Right kidney (tissue), 9 donors: ENCODE results near the gene ARF1.

Experiments used
- DNase-seq: peaks from one replicate; pipeline ENCODE4 v3.0.0-alpha.2; 2016
- long read RNA-seq, 8 donors: transcript quantifications; one replicate each; lab custom pipeline, GENCODE V29; 2026

The ARF1 gene
- long read RNA-seq, donor 1, transcript ARF1-213 (5 exons, 1,972 nt): minor isoform, 6 of 216 reads
- long read RNA-seq, donor 1, transcript ARF1-201 (5 exons, 1,888 nt): major isoform, 191 of 216 reads
- long read RNA-seq, donor 1, partial matches to known transcripts: 19 of 216 reads
- long read RNA-seq, donor 1, other reads (novel, unspliced or antisense): 0 of 216 reads
- long read RNA-seq, donor 2, transcript ARF1-201 (5 exons, 1,888 nt): major isoform, 127 of 142 reads
- long read RNA-seq, donor 2, partial matches to known transcripts: 10 of 142 reads
- long read RNA-seq, donor 2, other reads (novel, unspliced or antisense): 0 of 142 reads
- long read RNA-seq, donor 3, transcript ARF1-201 (5 exons, 1,888 nt): major isoform, 87 of 99 reads
- long read RNA-seq, donor 3, partial matches to known transcripts: 8 of 99 reads
- long read RNA-seq, donor 3, other reads (novel, unspliced or antisense): 0 of 99 reads
- long read RNA-seq, donor 4, transcript ARF1-201 (5 exons, 1,888 nt): major isoform, 148 of 272 reads
- long read RNA-seq, donor 4, partial matches to known transcripts: 120 of 272 reads
- long read RNA-seq, donor 4, other reads (novel, unspliced or antisense): 0 of 272 reads
- long read RNA-seq, donor 5, transcript ARF1-213 (5 exons, 1,972 nt): minor isoform, 6 of 248 reads
- long read RNA-seq, donor 5, transcript ARF1-201 (5 exons, 1,888 nt): major isoform, 159 of 248 reads
- long read RNA-seq, donor 5, partial matches to known transcripts: 78 of 248 reads
- long read RNA-seq, donor 5, other reads (novel, unspliced or antisense): 5 of 248 reads
- long read RNA-seq, donor 6, transcript ARF1-213 (5 exons, 1,972 nt): minor isoform, 5 of 175 reads
- long read RNA-seq, donor 6, transcript ARF1-201 (5 exons, 1,888 nt): major isoform, 138 of 175 reads
- long read RNA-seq, donor 6, partial matches to known transcripts: 32 of 175 reads
- long read RNA-seq, donor 6, other reads (novel, unspliced or antisense): 0 of 175 reads
- long read RNA-seq, donor 7, transcript ARF1-213 (5 exons, 1,972 nt): minor isoform, 5 of 318 reads
- long read RNA-seq, donor 7, transcript ARF1-201 (5 exons, 1,888 nt): major isoform, 234 of 318 reads
- long read RNA-seq, donor 7, partial matches to known transcripts: 75 of 318 reads
- long read RNA-seq, donor 7, other reads (novel, unspliced or antisense): 0 of 318 reads
- long read RNA-seq, donor 8, transcript ARF1-201 (5 exons, 1,888 nt): major isoform, 155 of 183 reads
- long read RNA-seq, donor 8, partial matches to known transcripts: 19 of 183 reads
- long read RNA-seq, donor 8, other reads (novel, unspliced or antisense): 8 of 183 reads

GRCh38 chr1:228082214-228082917 is at the start of gene ARF1:
Gene ARF1 (plus strand): TSS chr1:228082708. CDS start chr1:228097115, 14,407 bp downstream.
- DNase-seq: peak; percentile 95

GRCh38 chr1:228033376-228033775 is 49.1 kb upstream of the ARF1 start:
- DNase-seq: no peak

GRCh38 chr1:228034954-228035837 is 47.3 kb upstream of the ARF1 start:
- no peak for DNase-seq

GRCh38 chr1:228035844-228036243 is 46.7 kb upstream of the ARF1 start:
- no peak for DNase-seq

- DNase-seq: no peak
Measured at GRCh38 chr1:228036701-228037231, 45.7 kb upstream of the ARF1 start.

- DNase-seq: peak; percentile 57
Measured at GRCh38 chr1:228037401-228038386, 44.8 kb upstream of the ARF1 start.

GRCh38 chr1:228038387-228039005 is 44.0 kb upstream of the ARF1 start:
- DNase-seq: peak; percentile 7

GRCh38 chr1:228039006-228039903 is 43.3 kb upstream of the ARF1 start:
- DNase-seq: no peak

GRCh38 chr1:228039986-228040385 is 42.5 kb upstream of the ARF1 start:
- DNase-seq: no peak

- no peak for DNase-seq
Measured at GRCh38 chr1:228041316-228041715, 41.2 kb upstream of the ARF1 start.

- DNase-seq: no peak
Measured at GRCh38 chr1:228042508-228042907, 40.0 kb upstream of the ARF1 start.

GRCh38 chr1:228043281-228043848 is 39.1 kb upstream of the ARF1 start:
- DNase-seq: no peak

GRCh38 chr1:228044961-228045360 is 37.5 kb upstream of the ARF1 start:
- DNase-seq: no peak

- no peak for DNase-seq
Measured at GRCh38 chr1:228045405-228045804, 37.1 kb upstream of the ARF1 start.

- no peak for DNase-seq
Measured at GRCh38 chr1:228045871-228046270, 36.6 kb upstream of the ARF1 start.

- DNase-seq: no peak
Measured at GRCh38 chr1:228046421-228047182, 35.9 kb upstream of the ARF1 start.

GRCh38 chr1:228047183-228047466 is 35.4 kb upstream of the ARF1 start:
- no peak for DNase-seq
